ENCODE data around the gene RENBP. TPM values are rescaled to one million over a fixed set of nuclear protein-coding genes. Genes with fewer than 3 reads are reported as not detected.

RENBP gene
- total RNA-seq, 1 donor = 4.3 TPM

- peak within 1 kb of the TSS; percentile 66 for H3K4me3 ChIP-seq (ENCODE audit: low read depth, low read length)
- DNase-seq (ENCODE audit: low read depth) = no peak
- TF ChIP-seq CTCF (IDR thresholded peaks at IDR 0.05; ENCODE audit: insufficient read depth, low read depth, low read length) = no peak
Observed at GRCh38 chrX:153925739-153926551, 18.5 kb downstream of the RENBP start, which contains the start of gene ARHGAP4. TSS of gene ARHGAP4 (minus strand) at chrX:153926264. CDS start at chrX:153926202, 62 bp downstream.

GRCh38 chrX:153925387-153925738 lies 19.1 kb downstream of the RENBP start:
- no peak for DNase-seq (ENCODE audit: low read depth)
- TF ChIP-seq CTCF (IDR thresholded peaks at IDR 0.05; ENCODE audit: insufficient read depth, low read depth, low read length) = no peak
- H3K4me3 ChIP-seq (ENCODE audit: low read depth, low read length) = no peak overlapping the region

GRCh38 chrX:153924149-153924861 lies 20.1 kb downstream of the RENBP start:
- H3K4me3 ChIP-seq (ENCODE audit: low read depth, low read length) = no peak overlapping the region
- peak; percentile 51 for DNase-seq (ENCODE audit: low read depth)
- TF ChIP-seq CTCF (IDR thresholded peaks at IDR 0.05; ENCODE audit: insufficient read depth, low read depth, low read length) = peak; percentile 35

- H3K4me3 ChIP-seq (ENCODE audit: low read depth, low read length) = no peak overlapping the region
- DNase-seq (ENCODE audit: low read depth) = peak; percentile 54
- TF ChIP-seq CTCF (IDR thresholded peaks at IDR 0.05; ENCODE audit: insufficient read depth, low read depth, low read length) = peak; percentile 51
Observed at GRCh38 chrX:153922932-153923857, 21.2 kb downstream of the RENBP start.

GRCh38 chrX:153921511-153922446 lies 22.7 kb downstream of the RENBP start:
- no peak for TF ChIP-seq CTCF (IDR thresholded peaks at IDR 0.05; ENCODE audit: insufficient read depth, low read depth, low read length)
- no peak for DNase-seq (ENCODE audit: low read depth)
- H3K4me3 ChIP-seq (ENCODE audit: low read depth, low read length) = no peak overlapping the region

Data from fibroblast of villous mesenchyme (primary cell).